Stomach smooth muscle (tissue), 2 donors: ENCODE data around the gene FPR1.
"Not testable (repeated sequence)": the region's sequence is repeated elsewhere in the genome, so short reads cannot be mapped to it uniquely, and the experiment has no call there.

Experiments used
- H3K27ac ChIP-seq: one replicate; pipeline ENCODE4 v1.7.0; 2013; ENCODE audit warnings: mild to moderate bottlenecking, low read length, inconsistent platforms
- H3K27me3 ChIP-seq, 2 donors: one replicate each; pipeline ENCODE4 v1.7.0; 2013; ENCODE audit warnings: low read length in 2 of 2; ENCODE audit not compliant: insufficient read depth in 2 of 2, control insufficient read depth in 1 of 2
- H3K36me3 ChIP-seq, 2 donors: one replicate each; pipeline ENCODE4 v1.7.0; 2013; ENCODE audit warnings: low read length in 2 of 2; ENCODE audit not compliant: control insufficient read depth in 2 of 2, insufficient read depth in 2 of 2
- H3K4me1 ChIP-seq: one replicate; pipeline ENCODE4 v1.7.0; 2013; ENCODE audit warnings: low read length; ENCODE audit not compliant: control insufficient read depth, insufficient read depth
- H3K4me3 ChIP-seq, 2 donors: one replicate each; pipeline ENCODE4 v1.7.0; 2013; ENCODE audit warnings: low read length in 2 of 2
- H3K9ac ChIP-seq, 2 donors: one replicate each; pipeline ENCODE4 v1.7.0; 2013; ENCODE audit warnings: low read length in 2 of 2, mild to moderate bottlenecking in 1 of 2
- H3K9me3 ChIP-seq, 2 donors: one replicate each; pipeline ENCODE4 v1.7.0; 2013; ENCODE audit warnings: low read length in 2 of 2; ENCODE audit not compliant: control insufficient read depth in 2 of 2
- donor health status: healthy.
- donor health status: Pancreatic carcinoma.

Gene FPR1

DNA sequence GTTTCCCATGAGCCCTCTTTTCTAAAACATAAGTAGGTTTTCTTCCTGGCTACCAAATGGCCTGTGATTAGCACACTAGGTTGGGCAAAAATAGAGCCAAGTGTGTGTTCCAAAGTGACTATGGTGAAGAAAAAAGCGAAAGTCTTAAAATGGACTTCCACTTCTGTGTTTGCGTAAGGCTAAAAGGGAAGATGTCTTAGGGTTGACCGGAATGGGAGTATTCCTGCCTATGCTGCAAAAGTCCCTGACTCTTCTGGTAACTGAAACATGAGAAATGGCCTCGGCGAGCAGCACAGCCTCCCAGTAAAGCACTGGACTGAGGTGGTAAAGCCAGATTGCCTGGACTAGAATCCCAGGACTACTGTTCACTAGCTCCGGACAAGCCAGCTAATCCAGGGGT is 2.4 kb upstream of the FPR1 start:
- Histone ChIP-seq H3K36me3 (no peaks in the 10 kb centered on the region), H3K9ac (no peak overlapping the region), H3K27me3 (peaks cover 0 to 5% of the 10 kb centered on the region in 2 donors), H3K27ac (no peak overlapping the region), H3K4me3 (no peak overlapping the region), H3K9me3 (peaks cover 0 to 11% of the 10 kb centered on the region in 2 donors), H3K4me1 (no peaks in the 10 kb centered on the region)

- H3K4me1 ChIP-seq = no peaks in the 10 kb centered on the region
- H3K9me3 ChIP-seq = peaks cover 0 to 4% of the 10 kb centered on the region in 2 donors
- H3K36me3 ChIP-seq = no peaks in the 10 kb centered on the region
- no peak overlapping the region for H3K9ac ChIP-seq
- H3K27me3 ChIP-seq = peaks cover 0 to 2% of the 10 kb centered on the region in 2 donors
- H3K27ac ChIP-seq = no peak overlapping the region
- no peak overlapping the region for H3K4me3 ChIP-seq
These were observed 1.1 kb downstream of the FPR1 start for GRCh38 chr19:51750400-51751094.

DNA sequence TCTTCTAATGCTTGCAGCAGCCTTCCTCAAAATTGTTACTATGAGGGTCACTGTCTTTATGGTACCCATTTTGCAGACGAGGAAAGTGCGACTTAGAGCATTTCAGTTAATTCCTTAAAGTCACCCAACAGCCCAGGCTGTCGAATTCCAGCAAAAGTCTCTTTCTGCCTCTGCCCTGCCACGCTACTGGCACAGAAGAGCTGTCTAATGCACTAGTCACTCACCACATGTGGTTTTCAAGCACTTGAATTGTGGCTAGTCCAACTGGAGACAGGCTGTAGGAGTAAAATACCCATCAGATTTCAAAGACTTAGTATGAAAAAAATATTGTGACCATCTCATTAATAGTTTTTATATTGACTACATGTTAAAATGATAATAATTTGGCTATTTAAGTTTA is 1.7 kb downstream of the FPR1 start:
- no peaks in the 10 kb centered on the region for H3K9me3 ChIP-seq
- H3K9ac ChIP-seq = no peak overlapping the region
- no peaks in the 10 kb centered on the region for H3K4me1 ChIP-seq
- H3K4me3 ChIP-seq = no peak overlapping the region
- no peaks in the 10 kb centered on the region for H3K36me3 ChIP-seq
- peaks cover 0 to 2% of the 10 kb centered on the region in 2 donors for H3K27me3 ChIP-seq
- H3K27ac ChIP-seq = no peak overlapping the region

DNA sequence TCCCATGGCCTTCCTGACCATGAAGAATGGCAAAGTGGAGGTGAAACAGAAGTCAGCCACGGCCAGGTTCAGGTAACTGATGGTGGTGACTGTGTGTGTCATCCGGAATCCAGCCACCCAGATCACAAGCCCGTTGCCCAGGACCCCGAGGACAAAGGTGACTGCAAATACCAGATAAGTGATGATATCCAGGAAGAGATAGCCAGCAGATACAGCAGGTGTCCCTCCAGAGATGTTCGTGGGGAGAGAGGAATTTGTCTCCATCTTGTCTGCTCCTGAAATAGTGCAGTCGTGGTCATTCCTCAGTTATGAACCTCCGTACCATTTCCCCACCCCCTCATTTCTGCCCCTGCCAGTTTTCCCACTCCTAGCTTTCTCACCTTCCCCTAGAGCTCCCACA is 4.9 kb downstream of the FPR1 start:
- Histone ChIP-seq H3K4me3 (no peak overlapping the region), H3K9me3 (no peaks in the 10 kb centered on the region), H3K27me3 (peaks cover 0 to 2% of the 10 kb centered on the region in 2 donors), H3K36me3 (no peaks in the 10 kb centered on the region), H3K27ac (no peak overlapping the region), H3K4me1 (no peaks in the 10 kb centered on the region), H3K9ac (no peak overlapping the region)

DNA sequence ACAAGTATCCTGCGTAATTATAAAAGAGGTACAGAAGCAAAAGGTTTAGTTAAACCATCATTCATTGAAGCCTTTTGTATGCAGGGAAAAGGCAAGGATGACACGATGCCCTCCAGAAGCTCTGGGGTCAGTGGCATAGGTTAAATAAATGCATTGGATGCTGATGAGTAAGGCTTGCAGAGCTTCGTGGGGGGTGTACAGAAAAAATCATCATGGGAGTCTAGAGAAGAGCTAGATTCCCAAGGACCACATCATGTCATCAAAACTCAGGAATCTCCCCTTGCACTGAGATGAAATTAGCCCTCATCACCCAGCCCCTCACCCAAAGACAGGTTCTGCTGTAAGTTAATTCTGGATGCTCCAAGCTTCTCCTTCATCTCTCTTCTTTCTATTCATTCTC is 8.3 kb downstream of the FPR1 start:
- no peak overlapping the region for H3K27ac ChIP-seq
- H3K9me3 ChIP-seq = no peaks in the 10 kb centered on the region
- no peak overlapping the region for H3K4me3 ChIP-seq
- H3K4me1 ChIP-seq = no peaks in the 10 kb centered on the region
- no peaks in the 10 kb centered on the region for H3K36me3 ChIP-seq
- H3K27me3 ChIP-seq = peaks cover 2 to 3% of the 10 kb centered on the region in 2 donors
- H3K9ac ChIP-seq = no peak overlapping the region

DNA sequence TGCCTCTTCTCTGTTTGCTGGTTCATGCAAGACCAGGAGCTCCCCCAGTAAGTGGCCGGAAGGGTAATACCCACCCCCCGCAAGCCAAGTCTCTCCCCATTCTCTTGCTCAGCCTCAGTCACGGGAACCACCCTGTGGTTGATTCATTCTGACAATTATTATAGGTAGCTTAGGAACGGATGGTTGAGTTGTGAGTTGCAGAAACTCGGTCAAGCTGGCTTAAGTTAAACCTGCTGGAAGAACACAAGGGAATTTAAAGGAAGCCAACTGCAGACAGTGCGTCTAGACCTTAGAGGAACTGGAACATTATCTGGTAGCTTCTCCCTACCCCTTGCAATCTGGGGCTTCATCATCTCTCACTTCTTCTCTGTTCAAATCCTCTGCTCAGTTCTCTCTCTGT is 8.9 kb downstream of the FPR1 start:
- no peak overlapping the region for H3K27ac ChIP-seq
- H3K27me3 ChIP-seq = peaks cover 2 to 3% of the 10 kb centered on the region in 2 donors
- H3K9ac ChIP-seq = no peak overlapping the region
- H3K9me3 ChIP-seq = no peaks in the 10 kb centered on the region
- no peaks in the 10 kb centered on the region for H3K36me3 ChIP-seq
- H3K4me3 ChIP-seq = no peak overlapping the region
- H3K4me1 ChIP-seq = no peaks in the 10 kb centered on the region

DNA sequence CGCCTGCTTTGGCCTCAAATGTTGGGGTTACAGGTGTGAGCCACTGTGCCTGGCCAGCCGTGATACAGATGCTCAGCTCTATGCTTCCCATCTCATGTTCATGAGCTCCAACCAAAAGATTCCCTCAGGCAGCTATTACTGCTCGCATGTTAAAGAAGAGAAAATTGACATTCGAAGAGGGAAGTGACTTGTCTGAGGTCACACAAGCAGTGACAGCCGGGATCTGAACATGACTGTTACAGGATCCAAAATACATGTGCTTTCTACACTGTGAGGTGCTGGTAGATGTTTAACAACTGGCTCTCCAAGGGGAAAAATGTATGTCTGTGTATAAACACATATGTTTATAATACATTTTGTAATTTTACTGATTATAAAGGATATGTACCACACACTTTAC is 11.3 kb downstream of the FPR1 start:
- no peak overlapping the region for H3K4me3 ChIP-seq
- H3K9me3 ChIP-seq = no peaks in the 10 kb centered on the region
- no peaks in the 10 kb centered on the region for H3K36me3 ChIP-seq
- H3K27me3 ChIP-seq = peaks cover 8% of the 10 kb centered on the region in 2 donors
- H3K4me1 ChIP-seq = no peaks in the 10 kb centered on the region
- no peak overlapping the region for H3K9ac ChIP-seq
- H3K27ac ChIP-seq = no peak overlapping the region

DNA sequence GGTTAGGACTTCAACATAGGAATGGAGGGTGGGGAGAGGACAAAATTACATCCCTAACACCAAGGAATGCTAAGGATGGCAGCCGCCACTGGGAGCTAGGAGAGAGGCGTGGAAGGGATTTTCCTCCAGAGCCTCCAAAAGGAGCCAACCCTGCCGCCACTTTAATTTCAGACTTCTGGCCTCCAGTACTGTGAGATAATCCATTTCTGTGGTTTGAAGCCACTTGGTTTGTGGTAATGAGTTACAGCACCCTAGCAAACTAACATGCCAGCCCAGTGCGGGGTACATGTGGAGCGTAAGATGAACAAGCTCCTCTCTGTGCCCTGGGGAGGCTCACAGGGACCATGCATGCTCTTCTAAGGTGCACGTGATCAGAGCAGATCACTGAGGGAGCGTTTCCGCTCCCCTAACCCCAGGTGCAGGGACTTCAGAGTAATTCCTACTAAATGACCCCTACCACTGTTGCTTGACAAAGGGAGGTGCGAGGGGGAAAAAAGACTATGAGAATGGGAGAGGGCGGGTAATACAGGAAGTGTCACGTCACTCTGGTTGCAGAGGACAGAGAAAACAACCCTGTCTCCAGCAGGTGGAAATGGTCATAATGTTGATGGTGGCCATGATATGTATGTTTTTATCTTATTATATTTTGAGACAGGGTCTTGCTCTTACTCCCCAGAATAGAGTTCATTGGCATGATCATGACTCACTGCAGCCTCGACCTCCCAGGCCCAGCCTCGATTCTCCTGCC is 12.0 kb downstream of the FPR1 start:
- Histone ChIP-seq H3K9me3 (no peaks in the 10 kb centered on the region), H3K27me3 (peaks cover 8 to 10% of the 10 kb centered on the region in 2 donors), H3K4me3 (no peak overlapping the region), H3K27ac (no peak overlapping the region), H3K9ac (no peak overlapping the region), H3K36me3 (no peaks in the 10 kb centered on the region), H3K4me1 (no peaks in the 10 kb centered on the region)

GRCh38 chr19:51738523-51738922 is 13.2 kb downstream of the FPR1 start:
- H3K27ac ChIP-seq, H3K9me3 ChIP-seq, H3K27me3 ChIP-seq, H3K36me3 ChIP-seq, H3K9ac ChIP-seq, H3K4me1 ChIP-seq, H3K4me3 ChIP-seq: not testable (repeated sequence)

GRCh38 chr19:51737924-51738323 is 13.8 kb downstream of the FPR1 start:
- no peaks in the 10 kb centered on the region for H3K4me1 ChIP-seq
- no peaks in the 10 kb centered on the region for H3K36me3 ChIP-seq
- no peaks in the 10 kb centered on the region for H3K9me3 ChIP-seq
- H3K27me3 ChIP-seq = peaks cover 8 to 10% of the 10 kb centered on the region in 2 donors
- H3K9ac ChIP-seq = no peak overlapping the region
- H3K27ac ChIP-seq = no peak overlapping the region
- no peak overlapping the region for H3K4me3 ChIP-seq

GRCh38 chr19:51737389-51737788 is 14.3 kb downstream of the FPR1 start:
- Histone ChIP-seq H3K4me1 (no peaks in the 10 kb centered on the region), H3K9ac (no peak overlapping the region), H3K27me3 (peaks cover 8 to 10% of the 10 kb centered on the region in 2 donors), H3K36me3 (no peaks in the 10 kb centered on the region), H3K4me3 (no peak overlapping the region), H3K27ac (no peak overlapping the region), H3K9me3 (no peaks in the 10 kb centered on the region)
